A549 treated with ZK216348 at 1 μM for 4 hours (cell line): Measurements from ENCODE around the gene CYB5A. TPM values are rescaled to one million over a fixed set of nuclear protein-coding genes. Genes with fewer than 3 reads are reported as not detected.

ENCODE experiments used
- total RNA-seq: library from RNA; stranded (reverse); fragments of 200-300 nt; extraction: Qiagen RNA extraction; gene quantifications from 5 replicates; pipeline ENCODE4 v1.2.3, GENCODE V29; 2022; ENCODE audit warnings: low read depth

CYB5A gene
- total RNA-seq, result 120 to 171 TPM (median 127 TPM) in 5 replicates

GRCh38 chr18:74291771-74292540, at the start of gene CYB5A:
Gene CYB5A (minus strand): TSS chr18:74291963. CDS start chr18:74291875, 88 bp downstream.

GRCh38 chr18:74315464-74316256, 23.9 kb upstream of the CYB5A start, which contains the start of gene C18orf63:
Gene C18orf63 (plus strand): TSS chr18:74315839. CDS start chr18:74317866, 2,027 bp downstream.

Other genes starting within 250 kb of the CYB5A start
- gene FBXO15, start 144.1 kb downstream of the CYB5A start, total RNA-seq, result 0.45 to 0.92 TPM (median 0.81 TPM) in 5 replicates
- 56.2 to 59.5 TPM (median 57.6 TPM) in 5 replicates for gene TIMM21, start 143.4 kb downstream of the CYB5A start, total RNA-seq
- gene C18orf63, start 23.9 kb upstream of the CYB5A start, total RNA-seq, result not detected in 5 replicates
- gene DIPK1C, start 165.3 kb upstream of the CYB5A start, total RNA-seq, result not detected in 5 replicates
- gene CNDP2, start 204.4 kb upstream of the CYB5A start, total RNA-seq, result 78.8 to 89.5 TPM (median 80.2 TPM) in 5 replicates
- gene CNDP1, start 242.5 kb upstream of the CYB5A start, total RNA-seq, result not detected in 5 replicates